Measurements from ENCODE around the gene CERS6.

Gene CERS6

GRCh38 chr2:168814939-168815907 lies 359.2 kb downstream of the CERS6 start:
- DNase-seq (ENCODE audit: insufficient read length, low spot score) (no peak), FAIRE-seq (no peak)

GRCh38 chr2:168816369-168816768 lies 360.3 kb downstream of the CERS6 start:
- DNase-seq (ENCODE audit: insufficient read length, low spot score), result no peak
- no peak for FAIRE-seq

- no peak for DNase-seq (ENCODE audit: insufficient read length, low spot score)
- no peak for FAIRE-seq
Measured at GRCh38 chr2:168819050-168819715, 363.1 kb downstream of the CERS6 start.

- no peak for DNase-seq (ENCODE audit: insufficient read length, low spot score)
- no peak for FAIRE-seq
Measured at GRCh38 chr2:168819829-168820489, 363.9 kb downstream of the CERS6 start.

GRCh38 chr2:168821577-168821976 lies 365.5 kb downstream of the CERS6 start:
- no peak for FAIRE-seq

GRCh38 chr2:168821992-168822391 lies 365.9 kb downstream of the CERS6 start:
- no peak for FAIRE-seq

More at GRCh38 chr2:168821577-168821976, 365.5 kb downstream of the CERS6 start:
- no peak for DNase-seq (ENCODE audit: insufficient read length, low spot score)

More at GRCh38 chr2:168821992-168822391, 365.9 kb downstream of the CERS6 start:
- DNase-seq (ENCODE audit: insufficient read length, low spot score), result no peak

Data from GM19239 (cell line).